Measurements from ENCODE around the gene PTMA. TPM values are rescaled to one million over a fixed set of nuclear protein-coding genes. Genes with fewer than 3 reads are reported as not detected.
"Not testable (repeated sequence)": the region's sequence is repeated elsewhere in the genome, so short reads cannot be mapped to it uniquely, and the experiment has no call there.

Gene PTMA
- total RNA-seq, 1 donor from 2014 or later, result 1,016 TPM

DNA sequence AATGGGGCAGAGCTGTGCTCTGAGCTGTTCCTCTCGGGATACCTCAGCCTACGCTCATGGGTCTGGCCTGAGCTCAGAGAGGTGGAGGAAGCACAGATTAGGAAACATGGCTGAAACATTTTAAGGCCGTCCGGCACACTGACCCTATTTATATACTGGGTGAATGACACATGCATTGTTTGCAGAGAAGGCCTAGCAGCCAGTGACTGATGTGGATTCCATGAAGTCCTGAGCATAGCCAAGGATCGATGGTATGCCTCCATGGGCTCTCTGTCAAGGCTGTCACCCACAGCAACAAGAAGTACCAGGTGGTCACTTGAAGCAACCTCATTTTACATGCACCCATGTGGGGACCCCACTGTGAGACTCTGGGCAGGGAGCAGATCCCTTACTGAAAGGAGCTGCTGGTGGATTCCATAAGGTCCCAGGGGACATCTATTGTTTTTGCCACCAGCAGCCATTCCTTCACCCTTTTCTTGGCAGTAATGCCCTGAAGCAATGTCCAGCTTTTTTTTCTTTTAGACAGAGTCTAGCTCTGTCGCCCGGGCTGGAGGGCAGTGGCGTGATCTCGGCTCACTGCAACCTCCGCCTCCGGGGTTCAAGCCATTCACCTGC lies 8.4 kb downstream of the PTMA start:
- no peak for DNase-seq (ENCODE audit: low spot score)

DNA sequence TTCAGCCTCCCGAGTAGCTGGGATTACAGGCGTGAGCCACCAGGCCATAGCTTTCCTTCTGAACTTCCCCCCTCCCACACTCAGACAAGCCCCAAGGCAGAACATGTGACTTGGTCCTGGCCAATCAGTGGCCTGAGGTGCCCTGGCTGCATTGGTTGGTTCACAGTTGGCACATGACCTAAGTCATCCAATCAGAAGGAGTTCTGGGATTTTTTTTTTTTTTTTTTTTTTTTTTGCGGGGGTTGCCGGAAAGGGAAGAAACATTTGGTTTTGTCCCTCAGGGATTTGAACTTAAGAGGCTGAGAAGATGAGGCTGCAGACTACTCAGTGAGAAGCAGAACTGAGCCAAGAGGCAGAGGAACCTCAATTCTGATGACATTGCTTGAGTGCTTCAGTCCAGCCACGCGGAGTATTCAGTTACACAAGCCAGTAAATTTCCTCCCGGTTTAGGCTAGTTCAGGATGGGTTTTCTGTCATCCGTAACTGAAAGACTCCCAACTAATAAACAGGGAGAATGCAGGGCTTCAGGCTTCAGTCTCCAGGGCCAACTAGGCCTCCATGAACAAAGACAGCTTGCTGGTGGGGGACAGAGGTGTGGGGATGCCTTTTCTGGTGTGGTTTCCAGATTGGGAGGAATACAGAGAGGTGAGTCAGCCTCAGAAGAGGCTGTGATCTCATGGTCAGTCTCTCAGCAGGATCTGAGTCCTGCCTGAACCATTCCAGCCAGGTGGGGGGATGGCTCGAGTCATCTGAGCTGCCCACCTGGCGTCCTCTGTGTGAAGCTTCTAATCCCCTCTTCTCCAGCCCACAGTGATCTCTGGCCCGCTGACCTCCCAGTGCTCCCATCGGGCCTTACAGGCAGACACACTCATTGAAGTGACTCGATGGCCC lies 9.2 kb downstream of the PTMA start:
- DNase-seq (ENCODE audit: low spot score), result peak; percentile 41

DNA sequence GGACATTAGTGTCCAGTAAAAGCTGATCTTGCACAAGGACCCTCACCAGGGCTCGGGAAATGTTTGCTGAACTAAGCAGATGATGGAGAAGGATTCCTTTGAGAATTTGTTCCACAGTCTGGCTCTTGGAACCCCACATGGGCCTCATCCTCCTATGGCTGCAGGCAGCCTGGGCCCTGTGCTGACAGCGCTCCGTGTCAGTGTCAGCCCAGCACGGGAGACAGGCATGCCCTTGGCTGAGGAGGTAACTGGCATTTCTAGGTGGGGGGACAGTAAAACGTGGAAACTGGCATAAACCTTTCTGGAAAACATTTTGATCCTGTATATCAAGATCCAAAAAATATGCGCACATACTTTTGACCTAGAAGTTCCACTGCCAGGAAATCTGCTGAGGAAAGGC lies 10.5 kb downstream of the PTMA start:
- no peak for DNase-seq (ENCODE audit: low spot score)

DNA sequence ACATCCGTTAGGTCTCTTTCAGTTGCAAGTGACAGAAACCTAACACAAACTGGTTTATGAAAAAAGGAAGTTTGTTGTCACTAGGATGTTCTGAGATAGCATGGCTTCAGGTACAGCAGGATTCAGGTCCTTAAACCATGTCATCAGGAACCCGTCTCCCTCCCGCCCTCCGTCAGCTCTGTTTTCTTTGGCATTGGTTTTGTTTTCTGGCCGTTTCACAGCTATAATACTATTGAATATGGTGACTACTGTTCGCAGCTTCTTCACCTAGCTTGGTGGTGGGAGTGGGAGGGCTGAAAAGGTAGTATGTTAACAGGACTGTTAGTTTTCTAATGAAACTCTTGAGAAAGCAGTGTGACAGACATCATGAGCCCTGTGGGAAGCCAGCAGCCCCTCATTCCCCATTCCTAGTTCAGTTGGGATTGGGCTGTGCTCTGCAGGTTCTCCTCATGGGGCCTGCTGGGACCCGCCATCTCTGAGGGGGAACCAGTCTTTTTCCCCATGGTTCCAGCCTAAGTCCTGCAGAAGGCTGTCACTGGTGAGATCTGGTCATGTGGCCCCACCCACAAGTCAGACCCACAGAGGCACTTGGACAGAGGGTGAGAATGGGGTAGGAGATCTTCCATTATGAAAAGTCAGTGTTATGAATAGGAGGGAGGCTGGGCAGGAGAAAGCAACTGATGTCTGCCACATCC lies 12.1 kb downstream of the PTMA start:
- no peak for DNase-seq (ENCODE audit: low spot score)

DNA sequence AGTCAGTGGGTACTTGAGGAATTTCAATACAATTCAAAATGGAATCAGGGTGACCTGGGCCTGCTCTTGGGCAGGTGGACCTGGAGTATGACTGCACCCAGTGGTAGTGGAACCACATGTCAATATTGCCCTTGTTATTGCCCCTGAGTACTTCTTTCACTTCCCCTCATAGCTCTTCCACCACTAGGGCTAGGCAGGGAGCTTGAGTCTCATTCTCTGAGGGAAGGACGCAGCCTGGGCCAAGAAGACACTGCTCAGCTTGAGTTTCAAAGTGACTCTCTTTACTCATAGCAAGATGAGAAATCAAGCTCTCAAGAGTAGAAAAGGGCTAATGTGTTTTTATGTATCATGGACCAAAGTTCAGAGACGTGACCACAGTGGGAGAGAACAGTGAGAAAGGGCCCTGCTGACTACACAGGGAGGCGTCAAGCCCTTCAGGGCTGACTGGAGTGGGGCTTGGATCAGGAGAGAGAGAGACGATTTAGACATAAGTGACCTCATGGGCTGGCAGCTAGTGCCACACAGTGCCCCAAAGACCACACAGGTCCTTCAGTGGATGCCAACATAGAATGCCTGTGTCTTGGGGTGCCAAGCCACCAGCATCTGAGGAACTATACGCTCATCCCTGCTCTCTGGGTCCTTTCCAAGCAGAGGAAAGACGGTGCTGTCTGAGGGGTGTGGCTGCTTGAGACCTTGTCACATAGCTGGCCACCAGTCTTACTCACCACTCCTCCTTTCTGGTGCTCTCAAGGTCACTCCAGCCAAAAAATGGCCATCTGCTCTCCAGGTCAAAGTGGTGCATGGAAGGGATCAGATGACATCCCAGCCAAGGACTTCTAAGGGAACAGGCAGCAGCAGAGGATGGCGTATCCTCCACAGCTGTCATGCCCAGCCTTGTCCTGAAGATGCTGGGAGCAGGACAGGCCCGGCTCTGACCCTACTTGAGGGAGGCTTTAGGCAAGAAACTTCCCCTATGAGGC lies 13.0 kb downstream of the PTMA start:
- no peak for DNase-seq (ENCODE audit: low spot score)

DNA sequence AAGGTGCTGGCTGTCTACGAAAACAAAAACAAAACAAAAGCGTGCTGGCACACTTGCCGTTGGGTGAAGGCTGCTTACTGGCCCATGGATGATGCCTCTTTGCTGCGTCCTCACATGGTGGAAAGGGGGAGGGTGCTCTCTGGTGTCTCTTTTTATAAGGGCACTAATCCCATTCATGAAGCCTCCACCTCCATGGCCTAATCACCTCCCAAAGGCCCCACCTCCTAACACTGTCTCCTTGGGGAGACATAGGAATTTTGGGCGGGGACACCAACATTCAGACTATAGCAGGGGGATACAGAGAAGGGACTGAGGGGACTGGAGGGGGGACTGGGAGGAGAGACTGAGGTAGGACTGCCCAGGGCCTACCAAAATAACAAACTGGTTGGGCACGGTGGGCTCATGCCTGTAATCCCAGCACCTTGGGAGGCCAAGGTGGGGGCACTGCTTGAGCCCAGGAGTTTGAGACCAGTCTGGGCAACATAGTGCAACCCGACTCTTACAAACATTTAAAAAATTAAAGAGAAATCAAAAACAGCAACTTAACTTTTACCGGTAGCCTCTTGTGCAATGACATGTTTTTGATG lies 14.5 kb downstream of the PTMA start:
- no peak for DNase-seq (ENCODE audit: low spot score)

DNA sequence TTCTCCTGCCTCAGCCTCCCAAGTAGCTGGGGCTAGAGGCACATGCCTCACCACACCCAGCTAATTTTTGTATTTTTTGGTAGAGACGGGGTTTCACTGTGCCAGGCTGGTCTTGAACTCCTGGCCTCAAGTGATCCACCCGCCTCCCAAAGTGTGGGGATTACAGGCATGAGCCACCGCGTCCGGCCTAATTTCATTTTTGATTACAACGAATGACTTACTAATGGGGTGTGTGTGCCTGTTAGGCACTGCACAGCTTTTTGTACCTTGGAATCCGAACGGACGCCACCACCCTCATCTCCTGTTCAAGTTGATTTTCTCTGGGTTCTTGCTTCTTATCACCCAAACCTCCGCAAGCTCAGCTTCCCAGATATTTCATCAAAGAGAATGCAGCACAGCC lies 17.2 kb downstream of the PTMA start:
- no peak for DNase-seq (ENCODE audit: low spot score)

DNA sequence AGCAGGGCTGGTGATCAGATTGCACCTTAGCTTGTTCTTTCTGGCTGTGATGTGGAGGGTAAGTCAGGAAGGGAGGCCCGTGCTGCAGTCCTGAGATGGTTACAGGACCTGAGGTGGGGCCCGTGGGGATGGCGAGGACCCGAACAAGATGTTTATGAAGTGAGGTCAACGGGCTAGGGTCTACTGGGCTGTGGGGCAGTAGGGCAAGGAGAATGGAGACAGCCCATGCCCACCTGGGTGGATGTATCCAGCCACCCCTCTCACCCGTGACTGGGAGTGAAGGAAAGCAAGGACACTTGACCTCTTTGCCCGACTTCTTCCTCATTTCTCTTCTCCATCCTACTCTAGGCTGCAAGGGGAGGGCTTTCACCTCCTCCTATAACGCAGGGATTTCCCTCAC lies 18.0 kb downstream of the PTMA start:
- no peak for DNase-seq (ENCODE audit: low spot score)

DNA sequence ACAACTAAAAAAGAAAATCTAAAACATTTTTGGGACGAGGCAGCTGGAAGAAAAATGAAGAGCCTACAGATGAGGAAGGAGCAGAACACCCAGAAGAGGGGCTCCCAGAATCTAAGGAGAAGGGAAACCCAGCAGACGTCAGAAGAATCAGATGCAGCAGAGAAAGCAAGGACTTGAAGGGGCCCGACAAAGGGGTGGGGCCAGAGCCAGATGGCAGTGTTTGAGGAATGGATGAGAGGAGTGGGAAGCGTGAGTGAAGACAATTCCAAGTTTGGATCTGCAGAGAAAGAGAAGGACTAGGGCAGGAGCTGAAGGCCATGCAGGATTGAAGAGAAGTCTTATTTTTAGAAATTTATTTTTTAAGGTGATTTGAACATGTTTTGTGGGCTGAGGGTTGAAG lies 19.3 kb downstream of the PTMA start:
- no peak for DNase-seq (ENCODE audit: low spot score)

DNA sequence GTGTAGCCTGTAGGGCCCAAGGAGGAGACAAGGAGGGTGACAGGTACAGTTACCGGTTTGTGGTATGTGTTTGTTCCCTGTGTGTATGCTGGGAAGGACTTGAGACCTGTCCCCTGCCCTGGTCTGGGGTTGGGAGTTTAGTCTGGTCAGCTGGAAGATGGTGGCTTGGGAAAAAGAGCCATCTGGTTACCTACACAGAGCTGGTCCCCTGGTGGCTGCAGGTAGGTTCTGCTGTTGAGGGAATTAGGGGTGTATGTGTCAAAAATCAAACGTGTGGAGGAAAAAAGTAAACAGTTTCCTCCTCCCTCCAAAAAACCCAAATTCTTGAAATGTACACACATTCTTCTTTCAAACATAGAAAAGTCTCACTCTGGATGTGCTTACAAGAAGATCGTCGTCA lies 24.3 kb downstream of the PTMA start:
- DNase-seq (ENCODE audit: low spot score), result no peak

DNA sequence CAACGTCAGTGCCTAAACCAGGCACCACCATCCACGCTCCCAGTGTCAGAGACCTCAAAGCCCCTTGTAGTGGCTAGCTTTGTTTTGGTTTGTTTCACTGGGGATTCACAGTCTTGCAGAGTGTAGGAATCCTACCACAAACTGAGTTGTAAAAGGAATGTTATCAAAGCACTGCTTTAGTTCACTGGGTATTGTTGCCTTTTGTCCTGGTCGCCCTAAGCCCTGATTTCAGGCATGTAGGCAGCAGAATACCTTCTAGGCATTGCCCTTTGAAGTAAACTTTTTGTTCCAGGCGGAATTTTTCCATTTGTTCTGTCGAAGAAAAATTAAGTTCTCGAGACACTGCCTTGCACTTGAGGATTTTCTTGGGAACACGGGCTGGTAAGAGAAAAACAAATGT lies 29.4 kb downstream of the PTMA start:
- DNase-seq (ENCODE audit: low spot score), result no peak

DNA sequence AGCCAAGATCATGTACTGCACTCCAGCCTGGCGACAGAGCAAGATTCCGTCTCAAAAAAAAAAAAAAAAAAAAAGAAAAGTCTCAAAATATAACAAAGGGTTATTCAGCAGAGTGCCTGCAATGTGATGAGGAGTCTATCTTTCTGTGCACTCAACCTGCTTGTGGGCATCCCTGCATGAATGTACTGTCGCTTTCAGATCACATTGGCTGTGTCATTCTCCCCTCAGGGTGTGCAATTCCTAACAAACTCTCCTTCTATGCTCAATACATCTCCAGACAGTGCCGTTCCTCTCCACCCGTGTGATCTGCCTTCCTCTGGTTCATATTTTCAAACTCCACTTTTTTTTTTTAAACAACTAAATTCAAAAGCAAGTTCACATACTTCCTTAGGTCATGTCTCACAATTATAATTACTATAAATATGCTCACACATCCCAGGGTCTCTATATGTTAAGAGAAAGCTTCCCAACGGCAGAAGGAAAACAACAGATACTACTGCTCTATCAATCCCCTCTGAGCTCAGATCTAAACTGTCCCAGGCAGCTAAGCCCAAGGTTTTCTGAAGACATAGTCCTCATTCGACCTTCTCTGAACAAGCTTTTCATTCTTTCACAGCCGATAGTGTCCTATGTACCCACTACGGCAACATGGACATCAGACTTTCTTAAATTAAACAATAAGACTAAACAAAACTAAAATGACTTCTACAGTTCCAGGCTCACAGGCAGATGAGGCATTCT lies 35.2 kb downstream of the PTMA start:
- DNase-seq (ENCODE audit: low spot score), result no peak

DNA sequence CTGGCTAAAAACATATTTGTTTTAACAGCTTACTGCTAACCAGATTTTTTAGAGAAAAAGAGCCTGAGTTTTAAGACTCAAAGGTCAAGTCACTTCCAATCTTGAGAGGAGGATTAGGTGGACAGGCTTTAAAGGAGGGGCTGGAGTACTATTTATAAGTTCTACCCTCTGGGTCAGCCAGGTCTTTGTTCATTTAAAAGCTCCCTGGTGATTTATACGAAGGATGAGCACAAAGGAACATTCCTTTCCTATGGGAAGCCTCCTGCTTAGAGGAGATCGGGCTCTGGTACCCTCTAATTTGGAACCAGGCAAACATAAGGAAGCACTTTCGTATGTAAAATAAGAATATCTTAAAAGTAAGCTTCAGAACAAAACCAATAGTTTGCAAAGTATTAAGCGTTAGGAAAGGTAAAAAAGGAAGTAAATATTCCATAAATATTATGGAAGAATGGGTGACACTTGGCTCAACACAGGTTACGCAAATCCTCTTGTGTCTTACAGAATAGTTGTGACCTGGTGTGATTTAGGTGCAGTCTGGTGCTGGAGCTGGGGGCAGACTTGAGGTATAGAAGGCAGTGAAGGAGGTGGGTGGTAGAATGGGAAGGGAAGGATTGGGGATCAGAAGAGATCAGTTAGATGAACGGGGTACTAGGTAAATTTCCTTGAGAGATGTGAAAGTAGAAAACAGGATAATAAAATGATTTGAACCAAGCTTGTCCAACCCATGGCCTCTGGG lies 37.1 kb downstream of the PTMA start:
- no peak for DNase-seq (ENCODE audit: low spot score)

DNA sequence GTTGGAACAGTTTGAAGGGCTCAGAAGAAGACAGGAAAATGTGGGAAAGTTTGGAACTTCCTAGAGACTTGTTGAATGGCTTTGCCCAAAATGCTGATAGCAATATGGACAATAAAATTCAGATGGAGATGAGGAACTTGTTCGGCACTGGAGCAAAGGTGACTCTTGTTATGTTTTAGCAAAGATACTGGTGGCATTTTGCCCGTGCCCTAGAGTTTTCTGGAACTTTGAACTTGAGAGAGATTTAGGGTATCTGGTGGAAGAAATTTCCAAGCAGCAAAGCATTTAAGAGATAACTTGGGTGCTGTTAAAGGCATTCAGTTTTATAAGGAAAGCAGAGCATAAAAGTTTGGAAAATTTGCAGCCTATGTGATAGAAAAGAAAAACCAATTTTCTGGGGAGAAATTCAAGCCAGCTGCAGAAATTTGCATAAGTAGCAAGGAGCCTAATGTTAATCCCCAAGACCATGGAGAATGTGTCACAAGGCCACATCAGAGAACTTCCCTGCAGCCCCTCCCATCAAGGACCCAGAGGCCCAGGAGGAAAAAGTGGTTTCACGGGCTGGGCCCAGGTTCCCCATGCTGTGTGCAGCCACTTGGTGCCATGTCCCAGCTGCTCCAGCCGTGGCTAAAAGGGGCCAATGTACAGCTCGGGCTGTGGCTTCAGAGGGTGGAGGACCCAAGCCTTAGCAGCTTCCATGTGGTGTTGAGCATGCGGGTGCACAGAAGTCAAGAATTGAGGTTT lies 40.0 kb downstream of the PTMA start:
- DNase-seq (ENCODE audit: low spot score), result not testable (repeated sequence)

DNA sequence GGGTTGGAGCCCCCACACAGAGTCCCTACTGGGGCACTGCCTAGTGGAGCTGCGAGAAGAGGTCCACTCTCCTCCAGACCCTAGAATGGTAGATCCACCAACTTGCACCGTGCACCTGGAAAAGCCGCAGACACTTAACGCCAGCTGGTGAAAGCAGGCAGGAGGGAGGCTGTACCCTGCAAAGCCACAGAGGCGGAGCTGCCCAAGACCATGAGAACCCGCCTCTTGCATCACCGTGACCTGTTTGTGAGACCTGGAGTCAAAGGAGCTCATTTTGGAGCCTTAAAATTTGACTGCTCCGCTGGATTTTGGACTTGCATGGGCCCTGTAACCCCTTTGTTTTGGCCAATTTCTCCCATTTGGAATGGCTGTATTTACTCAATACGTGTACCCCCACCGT lies 40.7 kb downstream of the PTMA start:
- not testable (repeated sequence) for DNase-seq (ENCODE audit: low spot score)

DNA sequence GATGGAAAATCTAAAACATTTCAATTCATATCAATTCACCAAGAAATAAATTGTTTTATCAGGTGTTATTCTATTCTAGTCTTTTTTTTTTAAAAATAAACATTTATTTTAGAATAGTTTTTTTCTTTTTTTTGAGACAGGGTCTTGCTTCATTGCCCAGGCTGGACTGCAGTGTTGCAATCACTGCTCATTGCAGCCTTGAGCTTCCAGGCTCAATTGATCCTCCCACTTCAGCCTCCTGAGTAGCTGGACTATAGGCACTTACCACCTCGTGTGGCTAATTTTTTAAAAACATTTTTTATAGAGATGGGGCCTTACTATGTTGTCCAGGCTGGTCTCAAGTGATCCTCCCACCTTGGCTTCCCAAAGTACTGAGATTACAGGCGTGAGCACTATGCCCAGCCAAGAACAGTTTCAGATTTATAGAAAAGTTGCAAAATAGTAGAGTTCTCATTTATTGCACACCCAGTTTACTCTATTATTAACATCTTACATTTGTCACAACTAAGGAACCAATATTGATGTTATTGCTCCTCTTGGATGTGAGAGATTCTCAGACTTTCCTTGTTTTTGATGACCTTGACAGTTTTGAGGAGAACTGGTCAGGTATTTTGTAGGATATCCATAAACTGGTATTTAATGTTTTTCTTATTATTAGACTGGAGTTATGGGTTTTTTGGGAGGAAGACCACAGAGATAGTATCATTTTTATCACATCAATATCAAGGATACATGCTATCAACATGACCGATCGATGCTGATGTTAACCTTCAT lies 42.9 kb downstream of the PTMA start:
- no peak for DNase-seq (ENCODE audit: low spot score)

DNA sequence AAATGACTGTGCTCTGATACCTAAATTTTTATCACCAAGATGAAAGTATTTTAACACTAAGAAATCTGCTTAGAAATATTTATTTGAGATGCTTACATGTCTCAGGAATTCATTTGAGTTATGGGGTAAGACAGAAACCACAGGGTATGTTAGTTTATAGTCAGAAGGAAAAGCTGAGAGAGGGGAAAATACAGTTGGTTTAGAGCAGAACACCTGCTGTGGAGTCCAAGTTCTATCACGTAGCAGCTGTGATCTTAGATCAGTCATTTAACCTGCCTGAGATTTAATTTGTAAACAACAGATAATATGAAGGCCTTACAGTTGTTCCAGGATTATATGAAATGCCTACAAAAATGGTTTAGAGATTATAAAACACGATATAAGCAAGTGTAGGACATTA lies 43.7 kb downstream of the PTMA start:
- DNase-seq (ENCODE audit: low spot score), result no peak

DNA sequence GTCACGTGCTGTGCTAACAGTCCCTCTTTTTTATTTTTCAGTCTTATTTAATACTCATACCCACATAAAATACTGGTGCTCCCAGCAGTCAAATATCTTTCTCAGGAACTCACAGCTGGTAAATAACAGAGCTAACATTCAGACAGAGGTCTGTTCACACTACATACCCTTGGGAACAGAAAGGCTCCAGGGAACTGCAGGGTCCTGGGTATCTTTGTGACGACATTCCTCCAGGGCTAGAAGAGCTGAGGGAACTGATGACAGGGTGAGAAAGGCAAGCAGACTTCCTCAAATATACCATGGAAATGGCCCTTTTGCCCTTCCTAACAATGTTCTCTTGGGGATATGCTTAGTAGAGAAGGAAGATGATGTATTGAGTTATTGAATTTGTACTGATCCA lies 53.4 kb downstream of the PTMA start:
- DNase-seq (ENCODE audit: low spot score), result no peak
